Lower leg skin (tissue), 4 donors: ENCODE measurements around the gene CLASP1. TPM values are rescaled to one million over a fixed set of nuclear protein-coding genes. Genes with fewer than 3 reads are reported as not detected.

Experiments used
- DNase-seq, 2 donors: peaks; one replicate each; pipeline ENCODE4 v3.0.0-alpha.2; 2019; ENCODE audit warnings: low spot score in 2 of 2
- H3K4me3 ChIP-seq: fragments of 200-600 bp; sonication (generic); 2 replicates; pipeline ENCODE4 v1.5.1; 2017; ENCODE audit warnings: mild to moderate bottlenecking, low read depth; ENCODE audit not compliant: poor library complexity, severe bottlenecking
- CTCF ChIP-seq, 3 donors: fragments of 450-650 bp; IDR thresholded peaks; one replicate each; pipeline ENCODE4 v1.5.1; 2016; ENCODE audit warnings: antibody characterized with exemption in 3 of 3, mild to moderate bottlenecking in 3 of 3, moderate library complexity in 2 of 3
- POLR2A ChIP-seq, 2 donors: fragments of 450-650 bp; IDR thresholded peaks; one replicate each; pipeline ENCODE4 v1.6.1; 2016 to 2017; ENCODE audit warnings: antibody characterized with exemption in 2 of 2, mild to moderate bottlenecking in 1 of 2, moderate library complexity in 1 of 2
- WGBS, 2 donors: methylation state at CpG; one replicate each; pipeline ENCODE4 v1.1.5; 2018; 5-methylcytosine and 5-hydroxymethylcytosine counted together
- intact Hi-C: fragments of 100-400 bp; cut with DNase I; formaldehyde crosslinking; loops from one replicate; pipeline ENCODE4 v1.15.0; 2023; ENCODE audit warnings: low total_unique reads
- total RNA-seq, 4 donors: library from RNA; depleted of rRNA; stranded (reverse); fragments of >200 nt; gene quantifications; one replicate each; pipeline ENCODE4 v1.1.0, GENCODE V29; 2016

Gene CLASP1
- total RNA-seq, 4 donors from 2014 or later: 56.8 to 88.4 (median 69.0) TPM

- peak in 1 of 2 donors; percentile 59 for DNase-seq
- intact Hi-C loops: no loop called here
- 72 to 73% methylated on average over 12 of the region's 12 CpGs for WGBS, 2 donors
- TF ChIP-seq CTCF (IDR thresholded peaks at IDR 0.05) (no peak), POLR2A (IDR thresholded peaks at IDR 0.05) (no peak)
- no peak overlapping the region for H3K4me3 ChIP-seq
These were observed 360.6 kb downstream of the CLASP1 start for GRCh38 chr2:121288454-121289231.

- 91 to 97% methylated on average over 4 of the region's 4 CpGs for WGBS, 2 donors
- intact Hi-C loops: no loop called here
These were observed 361.3 kb downstream of the CLASP1 start for GRCh38 chr2:121287956-121288355.

More at GRCh38 chr2:121287956-121288355, 361.3 kb downstream of the CLASP1 start:
- peak in 1 of 2 donors; percentile 66 for DNase-seq
- TF ChIP-seq POLR2A (IDR thresholded peaks at IDR 0.05) (no peak), CTCF (IDR thresholded peaks at IDR 0.05) (no peak)
- no peak overlapping the region for H3K4me3 ChIP-seq

Other genes starting within 250 kb of the CLASP1 start
- gene RNU4ATAC, start 118.6 kb downstream of the CLASP1 start, total RNA-seq: under 1 TPM in 1 of 4 donors, not detected in 3; under 0.01 TPM
- 10 to 100 TPM; 46.8 to 94.0 (median 49.4) TPM for gene NIFK, start 87.4 kb upstream of the CLASP1 start, total RNA-seq
- gene TSN, start 106.2 kb upstream of the CLASP1 start, total RNA-seq: 10 to 100 TPM; 30.7 to 52.4 (median 35.4) TPM